Activated naive CD8-positive, alpha-beta T cell treated with anti-CD3 and anti-CD28 coated beads, Interleukin-2, amount 10 ng/mL, durations not matched to agents 7 days and 5 days (primary cell): ENCODE data around the gene SUPT7L. TPM values are rescaled to one million over a fixed set of nuclear protein-coding genes. Genes with fewer than 3 reads are reported as not detected.
"Not testable (repeated sequence)": the region's sequence is repeated elsewhere in the genome, so short reads cannot be mapped to it uniquely, and the experiment has no call there.

Source experiments
- ATAC-seq: fragments of 150-1000 bp; cut with Tn5 transposase; one replicate; pipeline ENCODE4 v1.10.0; 2021; ENCODE audit warnings: low read depth, moderate library complexity
- POLR2A ChIA-PET: fragments of 350-600 bp; sonication (Branson Sonifier 250); formaldehyde crosslinking; loops from one replicate; lab custom pipeline; 2021; ENCODE audit warnings: antibody characterized with exemption; lab: Charles Lee
- DNase-seq: peaks from one replicate; pipeline ENCODE4 v3.0.0; 2021
- H3K27ac Mint-ChIP-seq: one replicate; pipeline ENCODE4 v1.8.0; 2022; ENCODE audit warnings: mild to moderate bottlenecking, mixed read lengths
- H3K27me3 Mint-ChIP-seq: one replicate; pipeline ENCODE4 v1.8.0; 2022; ENCODE audit warnings: mild to moderate bottlenecking, moderate library complexity, mixed read lengths
- H3K36me3 Mint-ChIP-seq: one replicate; pipeline ENCODE4 v1.8.0; 2021; ENCODE audit warnings: mild to moderate bottlenecking, mixed read lengths
- H3K4me1 Mint-ChIP-seq: one replicate; pipeline ENCODE4 v1.8.0; 2021; ENCODE audit warnings: mixed read lengths
- H3K4me3 Mint-ChIP-seq: one replicate; pipeline ENCODE4 v1.8.0; 2022; ENCODE audit warnings: mild to moderate bottlenecking, moderate library complexity, mixed read lengths
- H3K9me3 Mint-ChIP-seq: one replicate; pipeline ENCODE4 v1.8.0; 2021; ENCODE audit warnings: mixed read lengths
- total RNA-seq, 2 experiments: library from RNA; stranded (reverse); gene quantifications; one replicate each; pipeline ENCODE4 v1.2.3, GENCODE V29; 2021

The SUPT7L gene
- total RNA-seq, 2 experiments from 2014 or later = 42.8 to 43.4 TPM

DNA sequence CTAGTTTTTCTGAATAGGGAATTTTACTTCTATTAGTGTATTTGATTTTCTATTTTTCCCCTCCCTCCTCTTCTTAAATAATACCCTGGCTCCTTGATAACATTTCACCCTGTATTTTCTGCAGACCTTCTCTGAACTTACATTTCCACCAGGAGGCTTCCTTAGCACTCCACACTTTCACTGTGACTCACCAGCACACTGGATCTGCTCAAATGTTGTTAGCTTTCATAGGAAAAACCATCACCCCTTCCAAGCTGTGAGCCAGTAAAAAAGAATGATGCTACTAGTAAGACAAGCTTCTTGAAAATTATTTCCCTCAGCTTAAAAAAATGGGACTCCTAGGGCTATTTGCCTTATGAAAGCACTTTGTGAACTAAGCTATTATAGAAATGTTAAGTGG is 16.1 kb downstream of the SUPT7L start:
- DNase-seq = no peak
- no peak overlapping the region for H3K27ac Mint-ChIP-seq
- POLR2A ChIA-PET = no interaction called here
- ATAC-seq = no peak
- H3K9me3 Mint-ChIP-seq = no peaks in the 10 kb centered on the region
- H3K27me3 Mint-ChIP-seq = no peaks in the 10 kb centered on the region
- peaks cover 6% of the 10 kb centered on the region for H3K36me3 Mint-ChIP-seq
- H3K4me3 Mint-ChIP-seq = no peak overlapping the region
- H3K4me1 Mint-ChIP-seq = no peaks in the 10 kb centered on the region

DNA sequence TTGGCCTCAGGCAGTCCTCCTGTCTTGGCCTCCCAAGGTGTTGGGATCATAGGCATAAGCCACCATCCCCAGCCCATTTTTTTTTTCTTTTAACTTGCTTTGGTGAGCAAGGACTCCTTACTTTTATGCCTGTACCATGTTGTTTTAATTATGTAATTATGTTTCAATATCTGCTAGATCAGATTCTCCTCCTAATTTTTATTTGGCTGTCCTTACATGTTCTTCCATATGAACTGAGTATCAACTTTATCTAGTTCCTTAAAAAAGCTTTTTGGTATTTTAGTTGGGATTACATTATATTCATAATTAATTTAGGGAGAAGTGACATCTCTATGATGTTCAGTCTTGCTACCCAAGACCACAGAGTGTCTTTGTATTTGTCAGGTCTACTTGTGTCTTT is 18.2 kb downstream of the SUPT7L start:
- Mint-ChIP-seq H3K27ac (no peak overlapping the region), H3K36me3 (peaks cover 6% of the 10 kb centered on the region)
- POLR2A ChIA-PET = no interaction called here

DNA sequence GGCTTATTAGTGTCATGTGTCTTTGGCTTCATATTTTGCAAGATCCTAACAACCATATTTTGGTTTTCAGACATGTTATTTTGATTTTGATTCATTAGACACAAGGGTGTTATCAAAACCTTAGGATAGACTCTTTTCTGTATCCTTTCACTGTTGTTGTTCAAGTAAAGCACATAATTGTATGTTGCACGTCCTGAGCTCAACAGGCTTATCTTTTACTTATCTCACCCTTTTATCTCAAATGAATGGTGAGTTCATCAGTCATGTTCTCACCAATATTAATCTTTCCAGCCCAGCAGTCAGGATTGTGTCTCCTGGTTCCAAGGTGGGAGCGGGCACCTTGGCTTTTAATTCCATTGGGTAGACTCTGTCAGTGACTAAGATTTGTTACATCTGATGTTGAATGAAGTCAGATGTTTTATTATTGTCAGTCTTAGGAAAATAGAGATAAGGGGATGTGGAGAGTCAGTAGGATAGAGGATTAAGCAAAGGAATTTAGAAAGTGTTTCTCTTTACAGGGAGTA is 22.6 kb downstream of the SUPT7L start:
- ATAC-seq (no peak), DNase-seq (no peak)
- Mint-ChIP-seq H3K27me3 (no peaks in the 10 kb centered on the region), H3K27ac (no peak overlapping the region), H3K9me3 (no peaks in the 10 kb centered on the region), H3K4me1 (peaks cover 12% of the 10 kb centered on the region), H3K4me3 (no peak overlapping the region), H3K36me3 (peaks cover 18% of the 10 kb centered on the region)
- POLR2A ChIA-PET = no interaction called here

More for the DNA sequence above, 18.2 kb downstream of the SUPT7L start:
- ATAC-seq (no peak), DNase-seq (no peak)
- no peak overlapping the region for H3K4me3 Mint-ChIP-seq
- H3K4me1 Mint-ChIP-seq = no peaks in the 10 kb centered on the region
- no peaks in the 10 kb centered on the region for H3K9me3 Mint-ChIP-seq
- H3K27me3 Mint-ChIP-seq = no peaks in the 10 kb centered on the region

DNA sequence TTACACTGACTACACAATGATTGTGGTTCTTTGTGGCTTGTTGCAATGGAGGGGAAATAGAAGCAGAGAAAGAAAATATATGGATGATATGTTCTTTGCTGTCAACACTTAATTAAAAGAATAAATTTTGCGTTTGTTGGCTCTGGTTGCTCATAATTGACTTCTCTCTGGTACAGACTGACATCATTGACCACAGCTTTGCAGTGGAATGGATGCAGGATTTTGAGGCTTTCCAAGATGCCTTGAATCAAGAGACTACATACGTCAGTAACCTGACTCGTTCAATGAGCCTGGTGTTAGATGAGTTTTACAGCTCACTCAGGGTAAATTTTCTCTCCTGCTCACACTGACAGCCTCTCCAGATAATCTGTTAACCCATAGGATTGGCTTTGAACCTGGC is 24.7 kb downstream of the SUPT7L start:
- POLR2A ChIA-PET = interaction anchor here (2.0 kb wide), 1 partner anchor 25 kb away, joined by 7 read pairs; the partner anchor contains the start of genes SLC4A1AP and SUPT7L
- Mint-ChIP-seq H3K4me1 (peaks cover 14% of the 10 kb centered on the region), H3K27me3 (no peaks in the 10 kb centered on the region), H3K27ac (no peak overlapping the region), H3K4me3 (no peak overlapping the region), H3K9me3 (no peaks in the 10 kb centered on the region), H3K36me3 (peaks cover 36% of the 10 kb centered on the region)
- no peak for DNase-seq
- ATAC-seq = no peak

DNA sequence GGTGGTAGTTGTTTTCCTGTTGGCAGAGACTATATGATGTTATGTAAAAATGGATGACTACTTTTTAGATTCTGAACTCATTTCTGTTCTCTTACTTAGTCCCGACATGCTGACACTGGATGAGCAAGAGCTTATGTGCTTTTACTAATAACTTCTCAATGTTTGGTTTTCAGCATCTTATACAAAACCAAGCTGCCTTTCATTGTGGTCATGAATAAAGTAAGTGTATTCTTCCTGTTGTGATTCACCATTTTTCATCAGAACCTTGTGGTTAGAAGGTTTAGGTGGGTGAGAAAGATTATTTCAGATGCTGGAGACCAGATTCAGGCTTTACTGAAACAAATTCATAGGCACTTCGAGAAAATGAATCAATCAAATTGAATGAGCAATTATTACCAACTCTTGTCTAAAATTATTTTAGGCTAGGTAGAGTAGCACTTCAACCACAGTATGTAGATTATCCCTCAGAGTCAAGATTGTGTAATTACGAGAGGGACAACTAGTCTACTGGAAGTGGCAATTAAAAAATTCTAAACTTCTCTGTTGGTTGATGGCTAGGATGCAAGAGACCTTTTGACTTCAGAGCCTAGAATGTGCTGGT is 25.3 kb downstream of the SUPT7L start:
- Mint-ChIP-seq H3K27me3 (no peaks in the 10 kb centered on the region), H3K9me3 (no peaks in the 10 kb centered on the region), H3K4me1 (peaks cover 14% of the 10 kb centered on the region), H3K27ac (peak overlapping the region; percentile 83), H3K4me3 (peak overlapping the region; percentile 51), H3K36me3 (peaks cover 40% of the 10 kb centered on the region)
- peak; percentile 80 for ATAC-seq
- POLR2A ChIA-PET = interaction anchor here (0.9 to 2.0 kb wide), 2 partner anchors 10 to 25 kb away, joined by 4 to 7 read pairs; partner anchors contain the start of genes SLC4A1AP and SUPT7L
- DNase-seq = no peak

DNA sequence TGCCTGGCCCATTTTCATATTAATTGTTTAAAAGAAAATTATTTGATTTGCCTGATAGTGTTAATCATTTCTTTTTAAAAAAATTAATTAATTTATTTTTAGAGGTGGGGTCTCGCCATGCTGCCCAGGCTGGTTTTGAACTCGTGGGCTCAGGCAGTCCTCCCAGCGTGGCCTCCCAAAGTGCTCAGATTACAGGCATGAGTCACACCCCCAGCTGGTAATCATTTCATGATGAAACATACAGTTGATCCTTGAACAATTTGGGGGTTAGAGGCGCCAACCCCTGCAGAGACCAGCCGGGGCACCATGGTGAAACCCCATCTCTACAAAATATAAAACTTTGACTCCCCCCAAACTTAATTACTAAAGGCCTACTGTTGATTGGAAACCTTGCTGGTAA is 26.6 kb downstream of the SUPT7L start:
- Mint-ChIP-seq H3K4me1 (peaks cover 14% of the 10 kb centered on the region), H3K27ac (no peak overlapping the region), H3K36me3 (peaks cover 48% of the 10 kb centered on the region), H3K4me3 (no peak overlapping the region), H3K27me3 (no peaks in the 10 kb centered on the region), H3K9me3 (no peaks in the 10 kb centered on the region)
- POLR2A ChIA-PET = no interaction called here
- DNase-seq (no peak), ATAC-seq (no peak)

DNA sequence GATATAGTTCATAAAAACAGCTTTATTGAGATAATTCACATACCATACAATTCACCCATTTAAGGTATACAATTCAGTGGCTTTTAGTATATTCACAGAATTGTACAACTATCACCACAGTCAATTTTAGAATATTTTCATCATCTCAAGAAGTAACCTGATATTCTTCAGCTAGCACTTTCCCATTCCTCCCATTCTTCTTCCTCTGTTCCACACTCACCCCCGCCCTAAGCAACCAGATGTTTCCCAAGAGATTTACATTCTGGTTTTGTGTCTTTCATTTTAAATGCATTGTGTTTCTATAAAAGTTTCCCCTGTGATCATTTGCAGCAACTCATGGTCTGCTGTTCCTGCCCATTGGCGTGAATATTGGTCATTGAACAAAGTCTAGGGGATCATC is 29.1 kb downstream of the SUPT7L start:
- POLR2A ChIA-PET = no interaction called here

DNA sequence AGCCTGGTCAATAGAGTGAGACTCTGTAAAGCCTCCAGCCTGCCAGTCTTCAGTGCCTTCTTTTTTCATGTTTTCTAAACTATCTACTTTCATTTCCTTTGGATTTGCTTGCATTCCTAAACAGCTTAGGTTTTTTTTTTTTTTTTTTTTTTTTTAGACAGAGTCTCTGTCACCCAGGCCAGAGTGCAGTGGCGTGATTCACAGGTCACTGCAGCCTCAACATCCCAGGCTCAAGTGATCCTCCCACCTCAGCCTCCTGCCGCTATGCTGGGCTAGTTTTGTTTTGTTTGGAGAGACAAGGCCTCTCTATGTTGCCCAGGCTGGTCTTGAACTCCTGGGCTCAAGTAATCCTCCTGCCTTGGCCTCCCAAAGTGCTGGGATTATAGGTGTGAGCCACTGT is 33.2 kb downstream of the SUPT7L start:
- H3K27ac Mint-ChIP-seq, ATAC-seq, H3K9me3 Mint-ChIP-seq, H3K27me3 Mint-ChIP-seq, H3K4me3 Mint-ChIP-seq, DNase-seq: not testable (repeated sequence)
- Mint-ChIP-seq H3K36me3 (peaks cover 33% of the 10 kb centered on the region), H3K4me1 (peaks cover 20% of the 10 kb centered on the region)
- POLR2A ChIA-PET = interaction anchor here (0.7 kb wide), 1 partner anchor 183 kb away, joined by 7 read pairs; no protein-coding TSS in a partner anchor

More for the DNA sequence above, 29.1 kb downstream of the SUPT7L start:
- H3K27me3 Mint-ChIP-seq = no peaks in the 10 kb centered on the region
- H3K4me1 Mint-ChIP-seq = peaks cover 15% of the 10 kb centered on the region
- H3K27ac Mint-ChIP-seq = no peak overlapping the region
- DNase-seq (no peak), ATAC-seq (no peak)
- peaks cover 50% of the 10 kb centered on the region for H3K36me3 Mint-ChIP-seq
- no peak overlapping the region for H3K4me3 Mint-ChIP-seq
- H3K9me3 Mint-ChIP-seq = no peaks in the 10 kb centered on the region

DNA sequence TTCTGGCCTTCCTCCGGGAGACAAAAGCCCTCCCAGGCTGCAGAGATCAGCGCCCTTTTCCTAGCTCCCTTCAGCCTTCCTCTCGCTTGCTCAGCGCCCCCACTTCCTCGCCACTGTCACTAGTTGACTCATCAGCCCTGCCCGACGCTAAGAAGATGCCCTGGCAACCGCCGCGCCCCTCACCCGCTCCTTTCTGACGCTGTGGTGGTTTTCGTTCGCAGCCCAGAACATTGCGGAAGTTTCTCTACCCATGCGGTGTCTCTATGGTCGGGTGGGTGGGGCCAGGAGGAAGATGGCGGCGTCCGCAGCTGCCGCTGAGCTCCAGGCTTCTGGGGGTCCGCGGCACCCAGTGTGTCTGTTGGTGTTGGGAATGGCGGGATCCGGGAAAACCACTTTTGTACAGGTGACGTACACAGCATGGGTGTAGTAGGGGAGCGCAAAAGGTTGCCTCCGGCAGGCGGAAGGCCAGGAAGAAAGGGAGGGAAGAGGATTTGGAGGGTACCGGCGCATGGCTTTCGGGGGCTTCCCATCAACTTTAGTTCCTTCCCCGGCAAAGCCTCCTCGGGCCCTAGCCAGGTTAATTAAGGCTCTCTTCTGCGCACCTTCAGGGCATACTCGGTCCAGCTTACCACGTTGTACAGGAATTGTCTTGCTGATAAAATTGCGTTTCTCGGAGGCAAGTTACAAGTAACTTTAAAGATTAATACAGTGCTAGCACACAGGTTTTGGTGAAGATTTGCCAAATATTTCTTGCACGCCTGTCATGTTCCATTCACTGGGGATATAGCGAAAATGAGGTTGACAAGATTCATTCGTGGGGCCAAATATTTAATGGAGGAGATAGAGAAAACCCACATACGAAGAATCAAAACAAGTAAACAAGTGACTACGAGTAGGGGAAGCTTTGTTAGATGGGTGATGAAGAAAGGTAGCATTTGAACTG is 34.4 kb downstream of the SUPT7L start, which contains the start of the genes CCDC121 and GPN1:
TSS of gene CCDC121 (minus strand) at position 246 of the 943 bp plus-strand sequence. CDS start 1,213 bp downstream, outside the sequence.
TSS of gene GPN1 (plus strand) at position 284 of the 943 bp plus-strand sequence. CDS start at position 293, 9 bp downstream.
- POLR2A ChIA-PET = interaction anchor here (0.6 to 2.9 kb wide), 11 partner anchors 24 to 249 kb away, joined by 3 to 15 read pairs (median 4); partner anchors contain the start of genes NRBP1, PPM1G, SLC4A1AP and SUPT7L
- H3K4me1 Mint-ChIP-seq = peaks cover 18% of the 10 kb centered on the region
- ATAC-seq (peak; percentile 98), DNase-seq (peak; percentile 92)
- H3K27ac Mint-ChIP-seq = no peak within 1 kb of the TSS
- no peak within 1 kb of the TSS for H3K4me3 Mint-ChIP-seq
- H3K9me3 Mint-ChIP-seq = no peaks in the 10 kb centered on the region
- H3K27me3 Mint-ChIP-seq = no peaks in the 10 kb centered on the region
- H3K36me3 Mint-ChIP-seq = peaks cover 27% of the 10 kb centered on the region

DNA sequence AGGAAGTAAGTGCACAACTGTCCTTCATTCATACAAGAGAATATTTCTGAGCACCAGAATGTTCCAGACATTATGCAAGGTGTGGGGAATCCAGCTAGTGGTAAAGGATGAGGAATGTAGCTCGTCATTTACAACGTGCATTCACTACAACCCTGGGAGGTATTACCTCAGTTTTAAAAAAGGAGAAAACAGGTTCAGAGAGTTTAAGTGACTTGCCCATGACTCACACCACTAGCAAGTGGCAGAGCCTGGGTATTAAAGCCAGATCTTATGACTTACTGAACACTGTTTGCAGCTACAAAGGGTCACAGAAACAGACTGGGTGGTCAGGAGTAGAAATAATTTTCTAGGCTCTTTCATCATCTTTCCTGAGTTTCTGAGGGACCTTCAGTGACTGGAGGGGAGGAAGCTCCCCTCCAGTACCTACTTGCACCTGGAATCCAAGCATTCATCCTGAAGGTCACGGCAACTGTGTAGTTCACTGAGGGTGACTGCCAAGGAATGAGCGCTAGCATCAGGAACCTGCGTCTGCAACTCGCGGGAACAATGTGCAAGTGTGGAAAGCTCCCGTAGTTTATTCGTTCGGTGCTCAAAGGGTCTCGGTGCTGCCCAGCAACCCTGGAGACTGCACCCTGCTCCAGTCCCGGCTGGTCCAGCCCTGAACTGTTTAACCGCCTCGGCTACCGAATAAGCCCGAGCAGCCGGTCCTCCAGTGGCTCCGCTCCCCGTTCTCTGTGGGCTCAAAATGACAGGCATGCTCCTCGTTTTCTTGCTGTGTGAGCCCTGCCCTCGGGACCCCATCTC is 35.2 kb downstream of the SUPT7L start:
- no peaks in the 10 kb centered on the region for H3K9me3 Mint-ChIP-seq
- peaks cover 24% of the 10 kb centered on the region for H3K36me3 Mint-ChIP-seq
- no peak overlapping the region for H3K4me3 Mint-ChIP-seq
- POLR2A ChIA-PET = interaction anchor here (0.6 to 2.9 kb wide), 13 partner anchors 10 to 276 kb away, joined by 3 to 15 read pairs (median 4); partner anchors contain the start of genes NRBP1, PPM1G, SLC4A1AP and SUPT7L
- H3K4me1 Mint-ChIP-seq = peaks cover 18% of the 10 kb centered on the region
- ATAC-seq = peak; percentile 41
- no peak overlapping the region for H3K27ac Mint-ChIP-seq
- no peak for DNase-seq
- H3K27me3 Mint-ChIP-seq = no peaks in the 10 kb centered on the region

DNA sequence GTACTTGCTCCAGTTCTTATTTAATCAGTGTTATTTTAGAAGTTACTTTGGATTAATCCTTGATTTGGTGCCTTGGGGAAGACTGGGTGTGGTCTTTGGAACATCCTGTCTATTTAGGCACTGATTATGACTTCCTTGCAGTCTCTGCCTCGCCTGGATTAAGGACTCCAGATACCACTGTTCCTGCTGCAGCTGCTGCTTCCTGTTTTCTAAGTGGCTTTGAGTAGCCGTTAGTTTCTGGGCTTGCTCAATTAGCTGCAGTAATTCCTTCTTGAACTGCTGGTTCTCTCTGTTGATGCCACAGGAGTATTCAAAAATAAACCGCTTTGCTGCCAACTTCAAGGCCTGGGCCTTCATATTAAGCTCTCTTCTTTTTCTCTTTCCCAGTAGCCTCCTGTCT is 36.5 kb downstream of the SUPT7L start:
- not testable (repeated sequence) for H3K4me3 Mint-ChIP-seq, ATAC-seq, H3K9me3 Mint-ChIP-seq, H3K27me3 Mint-ChIP-seq, DNase-seq
- peaks cover 28% of the 10 kb centered on the region for H3K36me3 Mint-ChIP-seq
- POLR2A ChIA-PET = interaction anchor here (1.2 to 2.6 kb wide), 2 partner anchors 44 to 217 kb away, joined by 3 to 11 read pairs; partner anchors contain the start of genes PPM1G and ZNF512
- H3K27ac Mint-ChIP-seq = peak overlapping the region; percentile 37
- peaks cover 18% of the 10 kb centered on the region for H3K4me1 Mint-ChIP-seq

DNA sequence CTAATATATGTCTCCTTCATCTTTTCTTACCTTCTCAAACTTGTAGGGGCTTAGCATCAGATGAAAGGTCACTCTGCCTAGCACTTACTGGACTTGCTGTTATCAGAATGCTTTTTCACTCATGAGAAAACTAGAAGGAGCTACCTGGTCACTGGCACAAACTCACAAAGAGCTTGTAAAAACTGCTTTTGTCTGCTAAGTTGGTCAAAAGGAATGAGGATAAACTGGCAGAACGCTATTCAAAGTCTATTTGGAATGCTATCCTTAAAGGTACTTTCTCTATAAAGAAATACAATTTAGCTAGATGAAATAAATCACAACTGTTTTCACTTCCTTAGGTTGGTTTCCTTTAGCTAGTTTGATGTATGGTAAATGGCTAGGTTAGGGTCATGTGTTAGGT is 37.1 kb downstream of the SUPT7L start:
- H3K36me3 Mint-ChIP-seq = peaks cover 33% of the 10 kb centered on the region
- not testable (repeated sequence) for ATAC-seq, DNase-seq, H3K27me3 Mint-ChIP-seq, H3K9me3 Mint-ChIP-seq, H3K27ac Mint-ChIP-seq, H3K4me3 Mint-ChIP-seq
- peaks cover 17% of the 10 kb centered on the region for H3K4me1 Mint-ChIP-seq
- POLR2A ChIA-PET = interaction anchor here (1.2 kb wide), 1 partner anchor 217 kb away, joined by 3 read pairs; the partner anchor contains the start of gene PPM1G
